GM23338 (cell line): ENCODE data around the gene LGI1. TPM values are rescaled to one million over a fixed set of nuclear protein-coding genes. Genes with fewer than 3 reads are reported as not detected.

Source experiments
- ATAC-seq: fragments of 200-7000 bp; cut with Tn5 transposase; 3 replicates; pipeline ENCODE4 v1.9.1; 2020
- DNase-seq: peaks from one replicate; pipeline ENCODE4 v3.0.0-alpha.2; 2015; ENCODE audit warnings: low spot score
- H2AFZ ChIP-seq: fragments of 200-600 bp; sonication (generic); 2 replicates; pipeline ENCODE4 v1.8.0; 2016; ENCODE audit warnings: antibody characterized with exemption, mild to moderate bottlenecking, moderate library complexity
- H3F3A ChIP-seq: fragments of 200-600 bp; sonication (generic); replicated peaks from 2 replicates; pipeline ENCODE4 v1.8.0; 2017; ENCODE audit warnings: antibody characterized with exemption, mixed run types, low read depth
- H3K27ac ChIP-seq: fragments of 200-600 bp; sonication (generic); 2 replicates; pipeline ENCODE4 v1.6.1; 2016; ENCODE audit warnings: low read depth
- H3K27me3 ChIP-seq: fragments of 200-600 bp; sonication (generic); 2 replicates; pipeline ENCODE4 v1.8.0; 2016; ENCODE audit warnings: mild to moderate bottlenecking, mixed run types, moderate library complexity; ENCODE audit not compliant: insufficient read depth
- H3K36me3 ChIP-seq: fragments of 200-600 bp; sonication (generic); 2 replicates; pipeline ENCODE4 v1.8.0; 2016; ENCODE audit warnings: mild to moderate bottlenecking; ENCODE audit not compliant: insufficient read depth
- H3K4me1 ChIP-seq: fragments of 200-600 bp; sonication (generic); 2 replicates; pipeline ENCODE4 v1.8.0; 2016; ENCODE audit warnings: mild to moderate bottlenecking, moderate library complexity; ENCODE audit not compliant: insufficient read depth
- H3K4me2 ChIP-seq: fragments of 200-600 bp; sonication (generic); 2 replicates; pipeline ENCODE4 v1.7.1; 2017; ENCODE audit warnings: mixed run types
- H3K4me3 ChIP-seq: fragments of 200-600 bp; sonication (generic); 2 replicates; pipeline ENCODE4 v1.6.1; 2016; ENCODE audit warnings: mixed run types
- H3K79me2 ChIP-seq: fragments of 200-600 bp; sonication (generic); replicated peaks from 2 replicates; pipeline ENCODE4 v1.8.0; 2017; ENCODE audit warnings: mild to moderate bottlenecking; ENCODE audit not compliant: insufficient read depth
- H3K9me2 ChIP-seq: fragments of 200-600 bp; sonication (generic); 2 replicates; pipeline ENCODE4 v1.8.0; 2017; ENCODE audit not compliant: insufficient read depth
- H4K20me1 ChIP-seq: fragments of 200-600 bp; sonication (generic); replicated peaks from 2 replicates; pipeline ENCODE4 v1.8.0; 2017; ENCODE audit warnings: mild to moderate bottlenecking; ENCODE audit not compliant: insufficient read depth
- H3K27ac Mint-ChIP-seq: 2 replicates; pipeline ENCODE4 v1.8.0; 2020; ENCODE audit warnings: inconsistent platforms, mild to moderate bottlenecking, moderate library complexity, mixed read lengths
- H3K27me3 Mint-ChIP-seq: 3 replicates; pipeline ENCODE4 v1.8.0; 2022; ENCODE audit warnings: low read depth, mild to moderate bottlenecking, moderate library complexity, mixed read lengths, inconsistent platforms; ENCODE audit not compliant: insufficient read depth, poor library complexity
- H3K36me3 Mint-ChIP-seq: 3 replicates; pipeline ENCODE4 v1.8.0; 2021; ENCODE audit warnings: low read depth, mild to moderate bottlenecking, inconsistent platforms, moderate library complexity, mixed read lengths
- H3K4me1 Mint-ChIP-seq: 3 replicates; pipeline ENCODE4 v1.8.0; 2020; ENCODE audit warnings: mild to moderate bottlenecking, inconsistent platforms, mixed read lengths
- H3K4me3 Mint-ChIP-seq: 3 replicates; pipeline ENCODE4 v1.8.0; 2021; ENCODE audit warnings: moderate library complexity, mild to moderate bottlenecking, inconsistent platforms, mixed read lengths
- H3K9me3 Mint-ChIP-seq: 3 replicates; pipeline ENCODE4 v1.8.0; 2020; ENCODE audit warnings: moderate library complexity, mild to moderate bottlenecking, inconsistent platforms, mixed read lengths
- CTCF ChIP-seq, 2 experiments: fragments of 200-600 bp in 1 of 2; sonication (generic) in 1 of 2; conservative IDR thresholded peaks; 2 replicates each; pipeline versions ENCODE4 v1.5.1 to v1.6.1; 2016 to 2017; ENCODE audit warnings: antibody characterized with exemption in 2 of 2, low read depth in 2 of 2, mild to moderate bottlenecking in 2 of 2, moderate library complexity in 1 of 2
- ETS1 ChIP-seq: IDR thresholded peaks from 2 replicates; pipeline ENCODE4 v1.6.1; 2016; ENCODE audit warnings: antibody characterized with exemption
- JUNB ChIP-seq: IDR thresholded peaks from one replicate; pipeline ENCODE4 v1.6.1; 2016; ENCODE audit warnings: antibody characterized with exemption; ENCODE audit not compliant: unreplicated experiment
- POLR2AphosphoS5 ChIP-seq: IDR thresholded peaks from 2 replicates; pipeline ENCODE4 v1.6.1; 2016; ENCODE audit warnings: antibody characterized with exemption, low read depth
- REST ChIP-seq: IDR thresholded peaks from one replicate; pipeline ENCODE4 v1.6.1; 2018; ENCODE audit warnings: antibody characterized with exemption; ENCODE audit not compliant: unreplicated experiment
- ZNF114 ChIP-seq: fragments of 250-450 bp; sonication (Bioruptor Pico); IDR thresholded peaks from 2 replicates; pipeline ENCODE4 v1.5.0; 2020; ENCODE audit warnings: mild to moderate bottlenecking, moderate library complexity
- ZNF462 ChIP-seq: fragments of 250-450 bp; sonication (Bioruptor Pico); IDR thresholded peaks from 2 replicates; pipeline ENCODE4 v1.5.0; 2020; ENCODE audit warnings: mild to moderate bottlenecking, moderate library complexity
- polyA plus RNA-seq: library from polyadenylated mRNA; unstranded; fragments of >200 nt; fragmentation: Nextera tagmentation; extraction: Ambion mirVana; gene quantifications from 2 replicates; pipeline ENCODE4 v1.2.1, GENCODE V29; 2016
- total RNA-seq: library from RNA; depleted of rRNA; stranded (reverse); fragments of >200 nt; shearing (Covaris generic); gene quantifications from 2 replicates; pipeline ENCODE4 v1.2.3, GENCODE V29; 2014

Gene LGI1
- total and polyA plus RNA-seq, 2 experiments from 2014 or later, result 0.28 to 0.31 TPM

- H3K9me3 Mint-ChIP-seq, result no peaks in the 10 kb centered on the region
- no peak for DNase-seq
Observed at GRCh38 chr10:93806903-93807302, 49.2 kb downstream of the LGI1 start.

More at GRCh38 chr10:93806903-93807302, 49.2 kb downstream of the LGI1 start:
- Histone ChIP-seq H3K4me1 (no peaks in the 10 kb centered on the region), H3K4me3 (no peak overlapping the region), H3F3A (no peaks in the 10 kb centered on the region), H3K9me2 (no peaks in the 10 kb centered on the region; the same call in 1 of the 2 replicates), H3K4me2 (no peak overlapping the region), H3K27ac (no peak overlapping the region), H2AFZ (peak overlapping the region; percentile 52; the same call in 1 of the 2 replicates), H4K20me1 (no peaks in the 10 kb centered on the region), H3K36me3 (no peaks in the 10 kb centered on the region), H3K27me3 (no peaks in the 10 kb centered on the region), H3K79me2 (no peaks in the 10 kb centered on the region)
- ATAC-seq, result no peak
- no peaks in the 10 kb centered on the region for H3K36me3 Mint-ChIP-seq
- no peaks in the 10 kb centered on the region for H3K27me3 Mint-ChIP-seq
- H3K27ac Mint-ChIP-seq, result no peak overlapping the region
- peaks cover 13% of the 10 kb centered on the region; the same call in 2 of the 3 replicates for H3K4me1 Mint-ChIP-seq
- no peak for TF ChIP-seq ZNF462 (CRISPR knock-in tag)
- TF ChIP-seq CTCF (conservative IDR thresholded peaks at IDR 0.05; ENCODE audit: low read depth in 2 of 2), result no peak
- no peak for TF ChIP-seq REST
- TF ChIP-seq POLR2AphosphoS5, result no peak
- TF ChIP-seq JUNB, result no peak
- no peak for TF ChIP-seq ETS1
- no peak for TF ChIP-seq ZNF114 (CRISPR knock-in tag)
- H3K4me3 Mint-ChIP-seq, result no peak overlapping the region
